Activated CD8-positive, alpha-beta memory T cell treated with anti-CD3 and anti-CD28 coated beads for 36 hours (primary cell): Measurements from ENCODE around the gene CLCN1. TPM values are rescaled to one million over a fixed set of nuclear protein-coding genes. Genes with fewer than 3 reads are reported as not detected.

Source experiments
- CTCF ChIA-PET: fragments of 350-600 bp; sonication (Branson Sonifier 250); formaldehyde crosslinking; loops from one replicate; lab custom pipeline; 2021; ENCODE audit warnings: antibody characterized with exemption; lab: Charles Lee
- POLR2A ChIA-PET: fragments of 350-600 bp; sonication (Branson Sonifier 250); formaldehyde crosslinking; loops from one replicate; lab custom pipeline; 2021; ENCODE audit warnings: antibody characterized with exemption; lab: Charles Lee
- total RNA-seq, 2 experiments: library from RNA; stranded (reverse); gene quantifications; one replicate each; pipeline ENCODE4 v1.2.3, GENCODE V29; 2021

CLCN1 gene
- total RNA-seq, 2 experiments from 2014 or later, result not detected

DNA sequence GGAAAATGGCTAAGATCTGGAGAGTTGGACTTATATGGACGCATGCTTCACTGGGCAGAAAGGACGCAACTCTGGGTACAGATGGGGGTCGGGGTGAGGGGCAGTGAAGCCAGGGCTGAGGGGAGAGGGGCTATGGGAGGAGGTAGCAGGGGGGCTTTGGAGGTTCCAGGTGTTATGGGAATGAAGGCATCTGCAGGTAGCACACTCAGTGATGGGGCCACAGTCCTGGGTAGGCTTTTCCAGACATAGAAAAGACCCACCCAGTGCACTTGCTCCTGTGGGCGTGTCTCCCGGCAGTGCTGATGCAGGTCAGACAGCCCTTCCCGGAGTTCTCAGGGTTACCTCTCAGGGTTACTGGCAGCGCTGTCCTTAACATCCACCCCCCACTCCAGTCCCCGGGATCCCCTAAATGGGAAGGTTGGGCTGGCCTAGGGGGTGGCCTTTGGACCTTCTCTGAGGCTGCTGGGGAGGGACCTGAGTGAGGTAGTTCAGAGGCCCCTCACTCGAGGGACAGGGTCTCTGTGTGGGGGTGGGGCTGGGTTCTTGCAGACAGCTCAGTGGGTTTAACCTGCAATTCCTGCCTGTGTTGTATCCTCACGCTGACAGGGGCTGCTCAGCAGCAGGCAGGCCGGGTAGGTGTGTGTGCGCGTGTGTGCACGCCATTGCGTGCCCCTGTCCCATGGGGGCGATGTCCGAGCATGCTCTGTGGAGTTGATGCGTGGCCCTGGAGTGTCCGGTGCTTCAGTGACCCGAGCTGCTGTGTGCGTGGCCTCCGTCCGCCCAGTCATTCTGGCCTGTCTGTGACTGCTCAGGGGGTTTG, 71.5 kb downstream of the CLCN1 start:
- POLR2A ChIA-PET, result no interaction called here

GRCh38 chr7:143388051-143388450, 72.1 kb downstream of the CLCN1 start:
- CTCF ChIA-PET, result interaction anchor here (0.9 kb wide), 1 partner anchor 12 kb away, joined by 4 read pairs; no protein-coding TSS in a partner anchor
- POLR2A ChIA-PET, result no interaction called here

More for the DNA sequence above, 71.5 kb downstream of the CLCN1 start:
- CTCF ChIA-PET, result no interaction called here

DNA sequence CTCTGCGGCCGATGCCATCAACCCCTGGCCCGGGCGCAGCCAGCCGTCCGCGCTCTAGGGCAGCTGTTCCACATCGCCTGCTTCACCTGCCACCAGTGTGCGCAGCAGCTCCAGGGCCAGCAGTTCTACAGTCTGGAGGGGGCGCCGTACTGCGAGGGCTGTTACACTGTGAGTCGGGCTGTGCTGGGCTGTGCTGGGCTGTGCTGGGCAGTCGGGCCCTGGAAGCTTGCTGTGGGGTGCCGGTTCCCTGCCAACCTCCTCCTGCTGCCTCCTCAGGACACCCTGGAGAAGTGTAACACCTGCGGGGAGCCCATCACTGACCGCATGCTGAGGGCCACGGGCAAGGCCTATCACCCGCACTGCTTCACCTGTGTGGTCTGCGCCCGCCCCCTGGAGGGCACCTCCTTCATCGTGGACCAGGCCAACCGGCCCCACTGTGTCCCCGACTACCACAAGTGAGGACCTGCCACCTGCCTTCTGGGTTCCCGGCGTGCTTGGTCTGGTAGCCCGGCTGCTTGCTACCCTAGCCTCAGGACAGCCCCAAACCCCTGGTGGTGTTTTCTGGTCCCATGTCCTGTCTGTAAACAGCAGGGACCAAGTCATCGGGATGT, 72.7 kb downstream of the CLCN1 start:
- ChIA-PET POLR2A (no interaction called here), CTCF (interaction anchor here (0.9 kb wide), 1 partner anchor 13 kb away, joined by 4 read pairs; no protein-coding TSS in a partner anchor)

DNA sequence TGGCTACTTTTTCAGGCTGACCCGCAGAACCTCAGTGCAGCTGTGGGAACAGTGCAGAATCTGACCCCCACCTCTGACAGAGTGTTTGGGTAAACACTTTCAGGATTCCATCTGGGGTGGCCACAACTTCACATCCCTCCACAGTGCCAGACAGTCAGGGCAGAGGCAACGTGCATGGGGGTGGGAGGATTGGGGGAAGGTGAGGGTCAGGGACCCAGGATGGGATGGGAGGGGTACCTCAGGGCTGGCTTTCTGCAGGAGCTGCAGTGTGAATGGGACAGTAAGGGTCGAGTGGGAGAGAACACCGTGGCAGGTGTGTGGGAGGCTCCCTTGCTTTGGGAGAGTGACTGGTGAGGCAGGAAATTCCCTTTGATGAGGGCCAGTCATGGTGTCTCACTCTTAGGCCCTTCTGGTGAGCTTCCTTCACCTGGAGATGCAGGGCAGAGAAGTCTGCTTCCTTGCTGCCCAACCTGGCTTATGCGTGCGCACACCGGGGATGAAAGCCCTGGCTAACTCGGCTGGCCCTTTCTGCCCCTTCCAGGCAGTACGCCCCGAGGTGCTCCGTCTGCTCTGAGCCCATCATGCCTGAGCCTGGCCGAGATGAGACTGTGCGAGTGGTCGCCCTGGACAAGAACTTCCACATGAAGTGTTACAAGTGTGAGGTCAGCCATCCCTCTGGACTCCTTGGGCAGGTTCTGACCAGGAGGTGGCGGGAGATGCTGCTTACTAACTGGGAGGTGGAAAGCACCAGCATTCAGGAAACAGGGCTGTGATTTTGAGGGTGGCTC, 73.6 kb downstream of the CLCN1 start:
- ChIA-PET POLR2A (no interaction called here), CTCF (interaction anchor here (1.4 kb wide), 1 partner anchor 9 kb away, joined by 4 read pairs; no protein-coding TSS in a partner anchor)

DNA sequence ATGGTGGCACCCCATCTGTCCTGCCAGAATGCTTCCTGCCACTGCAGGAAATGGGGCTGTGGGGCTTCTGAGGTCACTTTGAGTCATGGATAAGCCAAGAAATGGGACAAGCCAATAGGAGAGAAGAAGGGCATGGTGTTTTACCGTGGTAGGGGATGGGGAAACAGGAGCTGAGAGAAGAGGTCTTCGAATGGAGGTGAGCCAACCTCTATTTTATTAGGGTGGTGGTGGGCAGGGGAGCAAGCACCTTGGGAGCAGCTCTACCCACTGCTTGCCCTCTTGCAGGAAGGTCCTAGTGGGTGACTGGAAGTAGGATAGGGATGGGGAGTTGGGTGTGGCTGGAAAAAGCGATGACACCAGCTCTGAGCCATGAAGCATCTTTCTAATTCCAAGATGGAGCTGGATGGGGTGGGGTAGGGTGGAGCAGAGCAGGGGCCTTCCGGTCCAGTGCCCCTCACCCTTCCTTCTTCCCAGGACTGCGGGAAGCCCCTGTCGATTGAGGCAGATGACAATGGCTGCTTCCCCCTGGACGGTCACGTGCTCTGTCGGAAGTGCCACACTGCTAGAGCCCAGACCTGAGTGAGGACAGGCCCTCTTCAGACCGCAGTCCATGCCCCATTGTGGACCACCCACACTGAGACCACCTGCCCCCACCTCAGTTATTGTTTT, 74.3 kb downstream of the CLCN1 start:
- POLR2A ChIA-PET, result no interaction called here
- CTCF ChIA-PET, result interaction anchor here (1.4 kb wide), 1 partner anchor 10 kb away, joined by 4 read pairs; no protein-coding TSS in a partner anchor

GRCh38 chr7:143390773-143391317, 74.9 kb downstream of the CLCN1 start:
- ChIA-PET POLR2A (no interaction called here), CTCF (interaction anchor here (1.4 kb wide), 1 partner anchor 11 kb away, joined by 4 read pairs; no protein-coding TSS in a partner anchor)

DNA sequence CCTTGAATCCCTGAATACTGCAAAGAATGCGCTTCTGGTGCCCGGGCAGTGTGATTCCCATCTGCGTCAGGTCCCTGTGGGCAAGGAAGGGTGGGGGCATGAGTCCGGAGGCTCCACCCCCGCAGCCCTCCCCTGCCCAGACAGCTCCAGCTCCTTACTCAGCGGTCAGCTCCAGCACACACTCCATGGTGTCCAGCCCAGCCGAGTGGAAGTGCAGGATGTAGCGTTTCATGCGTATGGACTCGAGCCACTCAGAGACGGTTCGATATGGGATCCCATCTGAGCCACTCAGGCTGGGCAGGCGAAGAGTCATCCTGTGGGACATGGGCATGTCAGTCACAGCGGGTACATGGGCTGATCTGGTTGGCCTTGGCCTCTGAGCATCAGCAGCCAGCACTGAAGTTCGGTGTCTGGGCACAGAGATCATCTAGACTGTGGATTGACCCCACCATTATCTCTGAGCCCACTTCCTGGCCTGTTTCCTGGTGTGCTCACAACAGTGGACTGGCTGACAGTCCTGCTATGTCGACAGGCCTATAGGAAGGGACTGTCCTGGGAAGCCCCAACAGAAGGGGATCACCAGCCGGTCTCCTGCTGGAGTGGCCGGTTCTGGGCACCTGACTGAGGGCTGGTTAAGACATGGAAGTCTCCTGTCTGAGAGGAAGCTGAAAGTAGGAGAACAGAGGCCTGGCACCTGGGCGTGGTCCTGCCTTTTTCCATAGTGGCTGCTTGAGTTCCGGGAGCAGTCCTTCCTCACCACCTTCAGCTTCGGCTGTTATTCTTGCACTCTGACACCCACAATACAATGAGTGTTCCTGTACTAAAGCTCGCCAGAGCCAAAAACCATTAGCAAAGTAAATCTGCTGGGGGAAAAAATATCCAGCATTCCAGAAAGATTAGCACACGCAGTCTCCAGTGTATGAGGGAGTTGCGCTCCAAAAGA, 75.8 kb downstream of the CLCN1 start:
- ChIA-PET POLR2A (interaction anchor here (0.5 kb wide), 1 partner anchor 97 kb away, joined by 5 read pairs; no protein-coding TSS in a partner anchor), CTCF (no interaction called here)

DNA sequence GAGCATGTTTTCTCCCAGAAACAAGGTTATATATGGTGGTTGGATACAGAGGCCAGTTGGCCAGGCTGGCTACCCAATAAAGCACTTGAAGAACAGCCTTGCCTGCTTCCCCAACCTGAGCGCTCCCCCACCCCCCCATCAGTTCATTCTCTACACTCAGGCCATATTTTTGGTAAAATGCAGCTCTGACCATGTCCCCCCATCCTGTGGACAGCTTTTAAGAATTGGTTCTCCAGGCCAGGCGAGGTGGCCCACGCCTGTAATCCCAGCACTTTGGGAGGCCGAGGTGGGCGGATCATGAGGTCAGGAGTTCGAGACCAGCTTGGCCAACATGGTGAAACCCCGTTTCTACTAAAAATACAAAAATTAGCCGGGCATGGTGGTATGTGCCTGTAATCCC, 76.5 kb downstream of the CLCN1 start:
- ChIA-PET CTCF (interaction anchor here (0.9 kb wide), 1 partner anchor 8 kb away, joined by 3 read pairs; no protein-coding TSS in a partner anchor), POLR2A (interaction anchor here (0.5 kb wide), 1 partner anchor 97 kb away, joined by 5 read pairs; no protein-coding TSS in a partner anchor)

- ChIA-PET POLR2A (no interaction called here), CTCF (interaction anchor here (0.9 kb wide), 1 partner anchor 8 kb away, joined by 3 read pairs; no protein-coding TSS in a partner anchor)
Observed at GRCh38 chr7:143392875-143393266, 77.0 kb downstream of the CLCN1 start.

GRCh38 chr7:143393267-143394041, 77.5 kb downstream of the CLCN1 start:
- CTCF ChIA-PET, result interaction anchor here (0.9 kb wide), 1 partner anchor 9 kb away, joined by 3 read pairs; no protein-coding TSS in a partner anchor
- POLR2A ChIA-PET, result no interaction called here

GRCh38 chr7:143394068-143394467, 78.2 kb downstream of the CLCN1 start:
- CTCF ChIA-PET, result no interaction called here

GRCh38 chr7:143394777-143395176, 78.9 kb downstream of the CLCN1 start:
- ChIA-PET POLR2A (no interaction called here), CTCF (interaction anchor here (1.7 kb wide), 1 partner anchor 14 kb away, joined by 4 read pairs; the partner anchor contains the start of gene ZYX)

More at GRCh38 chr7:143394068-143394467, 78.2 kb downstream of the CLCN1 start:
- POLR2A ChIA-PET, result no interaction called here

- ChIA-PET POLR2A (no interaction called here), CTCF (interaction anchor here (1.7 kb wide), 1 partner anchor 15 kb away, joined by 4 read pairs; the partner anchor contains the start of gene ZYX)
Observed at GRCh38 chr7:143395187-143396149, 79.6 kb downstream of the CLCN1 start.

- ChIA-PET POLR2A (no interaction called here), CTCF (interaction anchor here (1.5 kb wide), 1 partner anchor 10 kb away, joined by 3 read pairs; no protein-coding TSS in a partner anchor)
Observed at GRCh38 chr7:143396182-143396581, 80.3 kb downstream of the CLCN1 start.
